Loucy (cell line): ENCODE results near the gene IMMT.

Experiments
- H2AFZ ChIP-seq: fragments of 200-600 bp; sonication (generic); 2 replicates; pipeline ENCODE4 v1.6.0; 2016; ENCODE audit warnings: antibody characterized with exemption, mild to moderate bottlenecking, low read length, moderate library complexity
- H3F3A ChIP-seq: fragments of 200-600 bp; 2 replicates; pipeline ENCODE4 v1.6.0; 2016; ENCODE audit warnings: antibody characterized with exemption, low read depth, mild to moderate bottlenecking
- H3K27me3 ChIP-seq: fragments of 200-600 bp; sonication (generic); 2 replicates; pipeline ENCODE4 v1.6.1; 2014; ENCODE audit warnings: low read length, mild to moderate bottlenecking; ENCODE audit not compliant: insufficient read depth, poor library complexity, severe bottlenecking
- H3K36me3 ChIP-seq: fragments of 200-600 bp; sonication (generic); 2 replicates; pipeline ENCODE4 v1.6.1; 2016; ENCODE audit warnings: low read length; ENCODE audit not compliant: insufficient read depth
- H3K4me1 ChIP-seq: fragments of 200-600 bp; sonication (generic); 2 replicates; pipeline ENCODE4 v1.5.1; 2014; ENCODE audit warnings: low read length, mild to moderate bottlenecking; ENCODE audit not compliant: insufficient read depth, poor library complexity, severe bottlenecking
- H3K4me2 ChIP-seq: fragments of 200-600 bp; sonication (generic); 2 replicates; pipeline ENCODE4 v1.6.0; 2014; ENCODE audit warnings: antibody characterized with exemption, low read length, low read depth, mild to moderate bottlenecking; ENCODE audit not compliant: poor library complexity, severe bottlenecking
- H3K4me3 ChIP-seq: fragments of 200-600 bp; sonication (generic); 2 replicates; pipeline ENCODE4 v1.5.1; 2014; ENCODE audit warnings: low read length, mild to moderate bottlenecking, mixed read lengths; ENCODE audit not compliant: poor library complexity, severe bottlenecking
- H3K79me2 ChIP-seq: fragments of 200-600 bp; sonication (generic); 2 replicates; pipeline ENCODE4 v1.6.1; 2014; ENCODE audit warnings: low read length; ENCODE audit not compliant: insufficient read depth
- H3K9ac ChIP-seq: fragments of 200-600 bp; sonication (generic); 2 replicates; pipeline ENCODE4 v1.6.0; 2014; ENCODE audit warnings: mild to moderate bottlenecking, low read depth, low read length, moderate library complexity; ENCODE audit not compliant: poor library complexity, severe bottlenecking
- H3K9me2 ChIP-seq: fragments of 200-600 bp; sonication (generic); replicated peaks from 2 replicates; pipeline ENCODE4 v1.6.1; 2016; ENCODE audit warnings: low read depth, low read length, mixed read lengths
- H3K9me3 ChIP-seq: fragments of 200-600 bp; sonication (generic); 2 replicates; pipeline ENCODE4 v1.6.1; 2014; ENCODE audit warnings: mild to moderate bottlenecking, antibody characterized with exemption, low read length, low read depth; ENCODE audit not compliant: insufficient read depth
- H4K20me1 ChIP-seq: fragments of 200-600 bp; sonication (generic); 2 replicates; pipeline ENCODE4 v1.6.0; 2014; ENCODE audit warnings: antibody characterized with exemption, low read length, mild to moderate bottlenecking; ENCODE audit not compliant: insufficient read depth, poor library complexity, severe bottlenecking
- CTCF ChIP-seq: fragments of 200-600 bp; sonication (generic); conservative IDR thresholded peaks from 2 replicates; pipeline ENCODE4 v1.5.1; 2014; ENCODE audit warnings: mild to moderate bottlenecking, antibody characterized with exemption, low read length
- EZH2phosphoT487 ChIP-seq: fragments of 200-600 bp; IDR thresholded peaks from 2 replicates; pipeline ENCODE4 v1.6.1; 2018; ENCODE audit warnings: antibody characterized with exemption, mild to moderate bottlenecking, moderate library complexity, borderline replicate concordance

IMMT gene

DNA sequence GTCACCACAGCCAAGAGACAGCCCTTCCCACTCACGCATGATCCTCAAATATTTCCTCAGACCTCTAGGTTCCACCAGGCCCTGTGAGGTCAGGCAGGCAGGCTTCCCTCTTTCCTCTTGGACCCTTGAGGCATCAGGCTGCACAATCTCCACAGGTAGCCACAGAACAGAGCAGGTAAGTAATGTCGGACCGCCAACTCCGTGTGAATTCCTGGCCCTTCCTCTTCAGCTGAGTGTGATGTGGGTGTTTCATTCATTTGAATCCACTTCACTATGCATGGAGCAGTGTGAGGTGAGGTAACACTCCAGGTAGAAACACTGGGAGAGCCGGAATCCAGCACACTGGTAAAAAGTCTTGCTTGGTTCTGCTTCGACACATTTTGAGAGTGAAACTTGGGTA lies 48.0 kb upstream of the IMMT start:
- no peaks in the 10 kb centered on the region for H3K79me2 ChIP-seq
- H3K36me3 ChIP-seq, result no peaks in the 10 kb centered on the region
- H3K4me3 ChIP-seq, result no peak overlapping the region
- no peaks in the 10 kb centered on the region for H4K20me1 ChIP-seq
- H3K9me2 ChIP-seq, result no peaks in the 10 kb centered on the region
- peaks cover 15% of the 10 kb centered on the region for H3K4me1 ChIP-seq
- no peak overlapping the region for H2AFZ ChIP-seq
- no peaks in the 10 kb centered on the region for H3K9me3 ChIP-seq
- H3K4me2 ChIP-seq, result no peak overlapping the region
- peaks cover 50% of the 10 kb centered on the region for H3K27me3 ChIP-seq
- no peak overlapping the region for H3K9ac ChIP-seq
- no peaks in the 10 kb centered on the region for H3F3A ChIP-seq
- TF ChIP-seq EZH2phosphoT487, result no peak
- TF ChIP-seq CTCF, result no peak

- TF ChIP-seq EZH2phosphoT487 (no peak), CTCF (no peak)
- Histone ChIP-seq H3K4me2 (no peak overlapping the region), H3K9me2 (no peaks in the 10 kb centered on the region), H3K4me1 (peaks cover 17% of the 10 kb centered on the region), H2AFZ (no peak overlapping the region), H3K9ac (no peak overlapping the region), H3K36me3 (no peaks in the 10 kb centered on the region), H3K4me3 (no peak overlapping the region), H3K79me2 (no peaks in the 10 kb centered on the region), H3K9me3 (no peaks in the 10 kb centered on the region), H3F3A (no peaks in the 10 kb centered on the region), H4K20me1 (no peaks in the 10 kb centered on the region), H3K27me3 (peaks cover 58% of the 10 kb centered on the region)
Measured at GRCh38 chr2:86241611-86242010, 46.3 kb upstream of the IMMT start.

DNA sequence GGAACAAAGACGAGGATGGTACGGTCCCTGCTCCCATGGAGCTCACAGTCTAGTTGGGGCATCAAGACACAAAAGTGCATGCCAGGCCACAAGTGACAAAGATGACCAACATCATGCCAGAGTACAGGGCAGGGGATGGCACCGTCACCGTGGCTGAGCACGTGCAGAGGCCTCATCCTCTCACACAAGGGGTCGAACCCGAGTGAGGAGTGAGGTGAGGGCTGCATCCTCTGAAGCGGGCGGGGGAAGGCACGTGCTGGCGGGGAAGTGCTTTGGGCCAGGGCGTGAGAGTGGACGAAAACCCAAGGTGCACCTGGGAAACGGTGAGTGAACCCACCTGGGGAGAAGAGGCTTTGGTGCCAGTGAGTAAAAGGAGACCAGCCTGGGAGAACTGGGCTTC lies 45.0 kb upstream of the IMMT start:
- Histone ChIP-seq H2AFZ (no peak overlapping the region), H3F3A (no peaks in the 10 kb centered on the region), H3K4me3 (no peak overlapping the region), H3K9me3 (no peaks in the 10 kb centered on the region), H3K9ac (no peak overlapping the region), H3K9me2 (no peaks in the 10 kb centered on the region), H4K20me1 (no peaks in the 10 kb centered on the region), H3K4me2 (no peak overlapping the region), H3K36me3 (no peaks in the 10 kb centered on the region), H3K27me3 (peaks cover 68% of the 10 kb centered on the region), H3K79me2 (no peaks in the 10 kb centered on the region), H3K4me1 (peaks cover 17% of the 10 kb centered on the region)
- TF ChIP-seq EZH2phosphoT487 (no peak), CTCF (no peak)
